Astrocyte of the spinal cord (primary cell): ENCODE results near the gene MEF2D.

Experiments
- DNase-seq: peaks from one replicate; pipeline ENCODE4 v3.0.0; 2011; ENCODE audit warnings: low read depth, low spot score
- H3K4me3 ChIP-seq: 2 replicates; pipeline ENCODE4 v1.5.1; 2011; ENCODE audit warnings: low read depth, mild to moderate bottlenecking, low read length, moderate library complexity
- in situ Hi-C: cut with HindIII; loops from 2 replicates; pipeline ENCODE4 v1.10.0; 2017; ENCODE audit warnings: low sequenced_read_pairs
- TF ChIP-seq, protein P1 (sequence below): IDR thresholded peaks from 2 replicates; pipeline ENCODE4 v1.5.1; 2012; ENCODE audit warnings: low read depth, mild to moderate bottlenecking, low read length, inconsistent platforms

MEF2D gene

DNA sequence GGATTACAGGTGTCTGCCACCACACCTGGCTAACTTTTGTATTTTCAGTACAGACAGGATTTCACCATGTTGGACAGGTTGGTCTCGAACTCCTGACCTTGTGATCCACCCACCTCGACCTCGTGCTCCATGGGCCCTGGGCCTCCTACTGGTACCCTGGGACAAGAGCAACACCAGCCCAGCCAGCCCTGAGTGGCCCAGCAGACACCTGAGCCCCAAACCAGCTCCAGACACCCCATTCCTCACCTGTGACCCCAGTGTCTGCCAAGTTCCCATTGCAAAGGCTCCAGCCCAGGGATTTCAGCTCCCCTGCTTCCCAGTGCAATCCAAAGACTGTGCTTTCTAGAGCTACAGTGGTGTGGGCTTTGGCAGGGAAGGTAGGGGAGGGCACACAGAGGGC is 14.6 kb downstream of the MEF2D start:
- DNase-seq: no peak
- in situ Hi-C loops: no loop called here
- no peak overlapping the region for H3K4me3 ChIP-seq
- TF ChIP-seq, protein P1, sequence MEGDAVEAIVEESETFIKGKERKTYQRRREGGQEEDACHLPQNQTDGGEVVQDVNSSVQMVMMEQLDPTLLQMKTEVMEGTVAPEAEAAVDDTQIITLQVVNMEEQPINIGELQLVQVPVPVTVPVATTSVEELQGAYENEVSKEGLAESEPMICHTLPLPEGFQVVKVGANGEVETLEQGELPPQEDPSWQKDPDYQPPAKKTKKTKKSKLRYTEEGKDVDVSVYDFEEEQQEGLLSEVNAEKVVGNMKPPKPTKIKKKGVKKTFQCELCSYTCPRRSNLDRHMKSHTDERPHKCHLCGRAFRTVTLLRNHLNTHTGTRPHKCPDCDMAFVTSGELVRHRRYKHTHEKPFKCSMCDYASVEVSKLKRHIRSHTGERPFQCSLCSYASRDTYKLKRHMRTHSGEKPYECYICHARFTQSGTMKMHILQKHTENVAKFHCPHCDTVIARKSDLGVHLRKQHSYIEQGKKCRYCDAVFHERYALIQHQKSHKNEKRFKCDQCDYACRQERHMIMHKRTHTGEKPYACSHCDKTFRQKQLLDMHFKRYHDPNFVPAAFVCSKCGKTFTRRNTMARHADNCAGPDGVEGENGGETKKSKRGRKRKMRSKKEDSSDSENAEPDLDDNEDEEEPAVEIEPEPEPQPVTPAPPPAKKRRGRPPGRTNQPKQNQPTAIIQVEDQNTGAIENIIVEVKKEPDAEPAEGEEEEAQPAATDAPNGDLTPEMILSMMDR: no peak

DNA sequence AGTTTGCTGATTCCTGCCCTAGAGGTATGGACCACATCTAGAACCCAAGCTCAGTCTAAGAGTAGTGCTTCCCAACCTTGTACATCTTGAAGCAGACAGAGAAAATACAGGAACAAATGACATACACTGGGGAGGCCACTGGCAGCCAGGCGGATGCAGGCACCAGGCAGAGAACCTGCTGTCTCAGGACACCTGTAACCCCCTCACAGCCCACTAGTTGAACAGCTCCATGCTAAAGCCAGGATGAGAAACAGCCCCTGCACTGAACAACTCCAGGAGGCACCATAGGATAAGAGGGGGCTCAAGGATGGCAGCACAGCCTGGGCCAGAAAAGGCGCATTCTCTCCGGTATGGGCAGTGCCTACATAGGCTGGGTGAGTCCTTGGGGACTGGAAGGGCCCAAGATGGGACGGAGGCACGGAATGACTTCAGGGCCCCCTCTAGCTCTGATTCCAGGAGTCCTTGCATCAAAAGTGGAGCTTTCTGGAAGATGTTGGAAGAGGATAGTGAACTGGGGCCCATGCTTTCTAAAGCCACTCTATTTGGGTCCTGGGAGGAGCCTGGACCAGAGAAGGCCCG is 16.0 kb downstream of the MEF2D start:
- no peak overlapping the region for H3K4me3 ChIP-seq
- in situ Hi-C loops: no loop called here
- no peak for DNase-seq
- TF ChIP-seq, protein P1: no peak

DNA sequence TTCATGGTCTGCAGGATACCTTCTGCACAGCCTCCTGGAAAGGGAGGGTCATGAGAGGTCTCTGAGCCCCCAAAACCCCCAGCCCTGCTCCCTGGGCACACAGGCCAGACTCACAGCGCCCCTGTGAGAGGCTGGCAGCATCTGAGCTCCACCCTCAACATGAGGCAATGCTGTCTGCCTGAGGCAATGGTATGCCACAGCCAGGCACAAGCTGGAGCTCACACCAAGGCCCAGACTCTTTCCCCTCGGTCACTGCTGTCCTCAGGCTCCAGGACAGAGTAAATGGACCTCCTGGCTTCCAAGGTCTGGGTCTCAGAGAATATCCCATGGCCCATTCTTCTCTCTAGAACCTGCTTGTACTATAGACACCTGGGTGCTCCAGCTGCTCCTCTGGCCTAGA is 17.2 kb downstream of the MEF2D start:
- in situ Hi-C loops: no loop called here
- TF ChIP-seq, protein P1: no peak
- H3K4me3 ChIP-seq: no peak overlapping the region
- no peak for DNase-seq

DNA sequence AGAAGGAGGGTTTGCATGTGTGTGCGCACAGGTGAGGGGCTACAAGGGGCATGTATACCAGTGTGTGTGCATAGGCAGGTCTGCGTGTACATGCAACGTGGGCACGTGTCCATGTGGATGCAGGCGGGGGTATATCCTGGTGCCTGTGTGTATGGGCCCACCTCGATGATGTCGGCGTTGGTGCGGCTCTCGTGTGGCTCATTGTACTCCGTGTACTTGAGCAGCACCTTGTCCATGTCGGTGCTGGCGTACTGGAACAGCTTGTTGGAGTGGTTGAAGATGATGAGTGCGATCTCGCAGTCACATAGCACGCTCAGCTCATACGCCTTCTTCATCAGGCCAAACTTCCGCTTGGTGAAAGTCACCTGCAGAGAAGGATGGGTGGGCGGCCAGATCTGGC is 18.3 kb downstream of the MEF2D start:
- in situ Hi-C loops: no loop called here
- no peak for DNase-seq
- TF ChIP-seq, protein P1: no peak
- no peak overlapping the region for H3K4me3 ChIP-seq

DNA sequence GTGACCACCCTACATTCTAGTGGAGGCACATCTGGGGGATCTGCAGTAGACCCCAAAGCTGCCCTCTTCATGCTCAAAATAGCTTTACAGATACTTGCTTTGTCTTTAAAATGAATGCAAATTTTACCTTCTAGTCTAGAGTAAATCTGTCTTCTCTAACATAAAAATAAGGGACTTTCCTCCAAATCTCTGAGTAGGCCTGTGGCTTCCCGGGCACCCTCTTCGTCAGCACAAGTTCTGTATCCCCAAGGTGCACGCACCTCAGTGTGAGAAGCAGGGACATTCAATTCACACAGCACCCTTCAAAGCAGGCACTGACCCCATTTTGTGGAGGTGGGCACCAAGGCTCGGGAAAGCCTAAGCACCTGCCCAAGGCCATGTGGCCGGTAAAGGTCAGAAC is 19.0 kb downstream of the MEF2D start:
- H3K4me3 ChIP-seq: no peak overlapping the region
- no peak for DNase-seq
- TF ChIP-seq, protein P1: no peak
- in situ Hi-C loops: no loop called here

DNA sequence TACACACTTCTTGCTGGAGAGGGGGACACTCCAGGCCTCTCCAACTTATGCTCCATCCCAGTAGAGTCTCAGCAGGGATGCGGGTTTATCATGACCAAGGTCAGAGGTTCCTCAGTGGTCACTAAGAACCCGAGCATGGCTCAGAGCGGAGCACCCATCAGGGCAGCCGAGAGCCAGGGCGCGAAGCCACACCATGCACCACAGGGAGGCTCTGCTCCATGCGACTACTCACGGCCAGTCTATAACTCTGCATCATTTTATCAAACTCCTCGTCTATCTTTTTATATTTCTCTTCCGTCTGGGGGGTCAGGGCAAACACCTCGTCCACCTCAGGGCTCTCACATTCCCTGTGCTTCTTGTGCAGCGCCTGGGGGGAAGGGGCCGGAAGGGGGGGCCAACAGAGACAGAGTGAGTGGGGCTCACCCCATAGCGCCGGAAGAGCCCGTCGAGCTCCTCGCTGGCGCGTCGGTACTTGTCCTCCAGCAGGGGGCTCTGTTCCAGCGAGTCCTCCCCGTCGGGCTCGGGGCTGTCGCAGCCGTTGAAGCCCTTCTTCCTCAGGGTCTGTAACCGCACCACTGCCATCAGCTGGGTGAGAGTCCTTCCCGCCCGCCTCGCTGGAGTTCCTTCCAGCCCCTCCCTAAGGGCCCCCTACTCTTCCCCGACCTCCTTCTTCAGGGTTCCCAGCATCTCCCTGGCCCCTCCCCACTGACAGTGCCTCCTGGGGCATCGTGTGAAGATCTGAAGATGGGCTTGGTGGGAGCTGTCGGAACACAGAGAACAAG is 20.0 kb downstream of the MEF2D start:
- in situ Hi-C loops: no loop called here
- TF ChIP-seq, protein P1: peak; percentile 77
- H3K4me3 ChIP-seq: no peak overlapping the region
- DNase-seq: peak; percentile 26
